Measurements from ENCODE around the gene PRKAG2.

Gene PRKAG2

DNA sequence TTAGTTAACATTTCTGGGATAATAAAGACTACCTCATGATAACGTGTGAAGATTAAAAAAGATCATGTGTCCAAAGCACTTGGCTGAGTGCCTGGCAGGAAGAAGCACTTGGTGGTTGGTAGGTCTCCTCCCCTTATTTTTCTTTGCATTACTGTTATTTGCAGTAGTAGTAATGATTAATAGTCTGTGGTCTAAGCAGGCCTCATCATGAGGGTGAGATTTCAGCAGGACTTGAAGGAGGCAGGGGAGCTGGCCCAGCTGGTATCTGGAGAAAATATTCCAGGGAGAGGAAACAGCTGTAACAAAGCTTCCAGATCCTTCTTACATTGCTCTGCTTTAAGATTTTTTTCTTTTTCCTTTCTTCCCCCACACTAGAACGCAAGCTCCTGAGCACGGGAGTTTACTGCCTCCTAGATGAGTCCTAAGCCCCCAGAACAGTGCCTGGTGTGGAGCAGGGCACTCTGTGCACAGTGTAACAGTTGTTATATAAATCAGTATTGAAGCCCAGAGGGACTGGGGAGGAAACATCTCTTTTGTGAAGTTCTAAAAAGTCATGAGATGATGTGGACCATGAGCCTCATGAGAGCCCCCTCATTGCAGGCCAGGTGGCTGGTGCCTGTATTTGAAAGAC lies 326.1 kb downstream of the PRKAG2 start:
- H3K4me3 ChIP-seq (replicated peaks in 1 of 2; ENCODE audit: low read depth in 2 of 2, low read length in 2 of 2), result no peak overlapping the region
- DNase-seq (ENCODE audit: low read depth in 2 of 2), result peak; percentile 65 to 86
- TF ChIP-seq, protein P1, sequence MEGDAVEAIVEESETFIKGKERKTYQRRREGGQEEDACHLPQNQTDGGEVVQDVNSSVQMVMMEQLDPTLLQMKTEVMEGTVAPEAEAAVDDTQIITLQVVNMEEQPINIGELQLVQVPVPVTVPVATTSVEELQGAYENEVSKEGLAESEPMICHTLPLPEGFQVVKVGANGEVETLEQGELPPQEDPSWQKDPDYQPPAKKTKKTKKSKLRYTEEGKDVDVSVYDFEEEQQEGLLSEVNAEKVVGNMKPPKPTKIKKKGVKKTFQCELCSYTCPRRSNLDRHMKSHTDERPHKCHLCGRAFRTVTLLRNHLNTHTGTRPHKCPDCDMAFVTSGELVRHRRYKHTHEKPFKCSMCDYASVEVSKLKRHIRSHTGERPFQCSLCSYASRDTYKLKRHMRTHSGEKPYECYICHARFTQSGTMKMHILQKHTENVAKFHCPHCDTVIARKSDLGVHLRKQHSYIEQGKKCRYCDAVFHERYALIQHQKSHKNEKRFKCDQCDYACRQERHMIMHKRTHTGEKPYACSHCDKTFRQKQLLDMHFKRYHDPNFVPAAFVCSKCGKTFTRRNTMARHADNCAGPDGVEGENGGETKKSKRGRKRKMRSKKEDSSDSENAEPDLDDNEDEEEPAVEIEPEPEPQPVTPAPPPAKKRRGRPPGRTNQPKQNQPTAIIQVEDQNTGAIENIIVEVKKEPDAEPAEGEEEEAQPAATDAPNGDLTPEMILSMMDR (IDR thresholded peaks at IDR 0.05; ENCODE audit: low read depth, low read length), result no peak

DNA sequence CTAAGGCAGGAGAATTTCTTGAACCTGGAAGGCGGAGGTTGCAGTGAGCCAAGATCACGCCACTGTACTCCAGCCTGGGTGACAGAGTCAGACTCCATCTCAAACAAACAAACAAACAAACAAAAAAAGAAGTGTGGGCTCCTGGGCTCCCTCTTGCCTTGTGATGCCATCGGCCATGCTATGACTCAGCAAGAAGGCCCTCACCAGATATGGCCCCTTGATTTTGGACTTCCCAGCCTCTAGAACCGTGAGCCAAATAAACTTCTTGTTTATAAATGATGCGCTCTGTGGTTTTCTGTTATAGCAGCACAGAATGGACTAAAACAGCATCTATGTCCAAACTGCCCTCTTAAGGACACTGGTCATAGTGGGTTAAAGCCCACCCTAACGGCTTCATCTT lies 327.3 kb downstream of the PRKAG2 start:
- no peak for DNase-seq (ENCODE audit: low read depth in 2 of 2)
- TF ChIP-seq, protein P1 (IDR thresholded peaks at IDR 0.05; ENCODE audit: low read depth, low read length), result no peak
- H3K4me3 ChIP-seq (replicated peaks in 1 of 2; ENCODE audit: low read depth in 2 of 2, low read length in 2 of 2), result no peak overlapping the region

DNA sequence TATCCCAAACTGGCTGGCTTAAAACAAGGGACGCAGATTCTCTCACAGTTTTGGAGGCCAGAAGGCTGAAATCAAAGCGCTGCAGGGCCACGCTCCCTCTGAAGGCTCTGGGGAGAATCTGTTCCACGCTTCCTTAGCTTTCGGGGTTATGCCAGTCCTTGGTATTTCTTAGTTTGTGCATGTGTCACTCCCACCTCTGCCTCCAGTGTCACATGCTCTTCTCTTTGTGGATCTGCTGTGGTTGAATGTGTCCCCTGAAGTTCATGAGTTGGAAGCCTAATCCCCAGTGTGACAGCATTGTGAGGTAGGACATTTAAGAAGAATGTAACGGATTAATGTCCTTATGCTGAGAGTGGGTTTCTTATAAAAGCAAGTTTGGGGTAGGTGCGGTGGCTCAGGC lies 327.8 kb downstream of the PRKAG2 start:
- H3K4me3 ChIP-seq (replicated peaks in 1 of 2; ENCODE audit: low read depth in 2 of 2, low read length in 2 of 2), result no peak overlapping the region
- TF ChIP-seq, protein P1 (IDR thresholded peaks at IDR 0.05; ENCODE audit: low read depth, low read length), result no peak
- DNase-seq (ENCODE audit: low read depth in 2 of 2), result no peak

DNA sequence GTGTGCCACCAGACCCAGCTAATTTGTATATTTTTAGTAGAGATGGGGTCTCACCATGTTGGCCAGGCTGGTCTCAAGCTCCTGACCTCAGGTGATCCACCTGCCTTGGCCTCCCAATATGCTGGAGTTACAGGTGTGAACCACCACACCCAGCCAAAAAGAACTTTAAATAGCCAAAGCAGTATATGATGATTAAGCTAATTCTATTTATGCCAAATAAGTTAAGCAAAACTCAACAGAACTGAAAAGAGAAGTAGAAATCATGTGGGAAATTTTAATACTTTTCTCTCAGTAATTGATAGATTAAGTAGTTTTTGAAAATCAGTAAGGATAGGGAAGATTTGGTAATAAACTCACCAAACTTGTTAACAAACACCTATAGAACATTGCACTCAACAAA lies 332.7 kb downstream of the PRKAG2 start:
- no peak for DNase-seq (ENCODE audit: low read depth in 2 of 2)
- H3K4me3 ChIP-seq (replicated peaks in 1 of 2; ENCODE audit: low read depth in 2 of 2, low read length in 2 of 2), result no peak overlapping the region

GRCh38 chr7:151542606-151543130 lies 334.2 kb downstream of the PRKAG2 start:
- H3K4me3 ChIP-seq (replicated peaks in 1 of 2; ENCODE audit: low read depth in 2 of 2, low read length in 2 of 2), result no peak overlapping the region
- TF ChIP-seq, protein P1 (IDR thresholded peaks at IDR 0.05; ENCODE audit: low read depth, low read length), result no peak
- no peak for DNase-seq (ENCODE audit: low read depth in 2 of 2)

More for the DNA sequence above, 332.7 kb downstream of the PRKAG2 start:
- TF ChIP-seq, protein P1 (IDR thresholded peaks at IDR 0.05; ENCODE audit: low read depth, low read length), result no peak

DNA sequence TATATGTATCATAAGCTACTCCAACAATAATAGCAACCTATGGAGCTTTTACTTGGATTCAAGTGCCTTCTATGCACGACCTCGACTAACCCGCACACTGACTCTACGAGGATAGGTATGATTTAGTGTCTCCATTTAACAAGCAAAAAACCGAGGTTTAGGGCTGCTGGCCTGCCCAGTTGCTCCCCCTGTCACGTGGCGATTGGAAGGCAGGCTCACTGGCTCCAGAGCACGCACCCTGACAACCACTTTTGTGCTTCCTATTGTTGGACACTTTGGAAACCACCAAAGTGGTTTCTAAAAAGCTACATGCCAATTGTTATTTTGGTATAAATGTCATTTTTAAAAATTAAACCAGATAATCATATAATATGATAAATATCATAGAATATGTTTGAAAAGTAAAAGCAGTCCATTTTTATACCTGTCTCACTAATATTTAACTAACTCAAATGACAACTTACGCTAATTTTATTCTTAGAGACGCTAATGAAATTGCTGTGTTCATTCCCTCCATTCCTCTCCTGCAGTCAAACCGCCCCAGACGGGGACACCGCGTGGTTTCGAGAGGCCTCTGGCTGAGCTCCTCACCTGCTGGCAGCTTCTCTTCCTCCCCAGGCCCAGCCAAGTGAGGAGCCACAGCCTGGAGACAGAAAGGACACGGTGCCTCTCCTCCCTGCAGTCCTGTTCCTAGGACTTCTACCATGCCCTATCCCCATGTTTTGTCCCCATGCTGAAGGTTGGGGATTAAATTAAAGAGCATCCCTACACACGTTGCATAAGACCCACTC lies 335.0 kb downstream of the PRKAG2 start:
- TF ChIP-seq, protein P1 (IDR thresholded peaks at IDR 0.05; ENCODE audit: low read depth, low read length), result no peak
- DNase-seq (ENCODE audit: low read depth in 2 of 2), result no peak
- no peak overlapping the region for H3K4me3 ChIP-seq (replicated peaks in 1 of 2; ENCODE audit: low read depth in 2 of 2, low read length in 2 of 2)
